ENCODE data around the gene NCKAP5. TPM values are rescaled to one million over a fixed set of nuclear protein-coding genes. Genes with fewer than 3 reads are reported as not detected.

NCKAP5 gene
- total and polyA plus RNA-seq, 2 of the 13 experiments (the other 11 are each of a cell fraction or from before 2014, with no cell fraction given), result 0.01 TPM; not detected in 1

DNA sequence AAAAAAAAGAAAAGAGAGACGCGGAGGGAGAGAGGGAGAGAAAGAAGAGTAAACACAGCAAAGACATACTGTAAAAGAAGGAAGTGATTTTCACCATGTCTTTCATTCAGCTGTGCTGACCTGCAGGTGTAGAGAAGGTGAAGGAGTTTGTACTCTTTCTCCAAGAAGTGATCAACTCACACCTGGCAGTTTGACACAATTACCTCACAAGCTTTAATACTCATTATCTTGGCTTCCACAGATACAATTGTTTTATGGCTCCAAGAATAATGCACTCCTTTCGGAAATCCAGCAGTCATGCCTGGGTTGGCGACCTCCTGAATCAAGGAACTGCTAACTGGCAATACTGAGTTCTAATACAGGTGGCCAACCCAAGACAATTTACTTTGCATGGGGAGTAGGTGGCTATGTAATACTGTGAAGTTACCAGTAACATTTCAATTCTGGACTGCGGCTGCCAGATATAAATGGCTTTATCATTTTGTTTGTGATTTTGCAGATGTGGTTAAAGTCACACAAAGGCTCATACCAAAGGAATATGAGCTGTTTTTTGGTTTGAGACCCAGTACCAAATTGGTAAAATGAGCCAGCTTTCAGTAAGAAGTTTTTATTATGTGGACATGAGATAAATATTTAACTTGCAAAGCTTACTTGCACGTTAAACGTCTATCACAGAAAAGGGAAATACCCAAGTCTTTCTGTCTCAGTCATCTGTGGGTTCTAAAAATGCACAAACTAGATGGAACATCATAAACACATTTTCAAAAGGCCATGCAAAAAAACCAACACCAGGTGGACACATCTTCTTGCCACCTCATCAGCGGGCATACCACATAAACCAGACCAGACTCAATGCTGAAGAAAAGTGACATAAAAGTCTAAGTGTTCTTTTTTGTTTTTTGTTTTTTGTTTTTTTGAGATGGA, 69.3 kb downstream of the NCKAP5 start:
- in situ Hi-C loops (cut with HindIII; ENCODE audit: extremely low pct_ligation_motif_present, low pct_unique_long_range_greater_than_20kb), result no loop called here
- Histone ChIP-seq H3K9ac (ENCODE audit: insufficient read depth, low read depth, low read length) (no peak overlapping the region), H3K27me3 (ENCODE audit: control insufficient read depth in 1 of 2, insufficient read depth in 2 of 2, low read length in 2 of 2) (peaks cover 0 to 3% of the 10 kb centered on the region in 2 experiments; a peak in 1 of 5 replicates), H3K4me2 (ENCODE audit: low read depth, low read length) (no peak overlapping the region), H2AFZ (ENCODE audit: low read length) (no peak overlapping the region), H3K79me2 (ENCODE audit: insufficient read depth, low read length) (no peaks in the 10 kb centered on the region), H4K20me1 (ENCODE audit: insufficient read depth, low read length) (no peaks in the 10 kb centered on the region), H3K9me3 (ENCODE audit: low read length) (no peaks in the 10 kb centered on the region), H3K4me1 (ENCODE audit: insufficient read depth, low read length) (no peaks in the 10 kb centered on the region), H3K4me3 (replicated peaks in 1 of 3; ENCODE audit: insufficient read depth in 1 of 3, low read depth in 2 of 3, low read length in 3 of 3) (no peak overlapping the region), H3K36me3 (replicated peaks in 1 of 2; ENCODE audit: control insufficient read depth in 1 of 2, insufficient read depth in 2 of 2, low read length in 2 of 2) (no peaks in the 10 kb centered on the region), H3K27ac (ENCODE audit: extremely low read length, insufficient read depth, low read length) (no peak overlapping the region)
- ChIA-PET POLR2A (no interaction called here), CTCF (ENCODE audit: low intra/inter-chr PET ratio, low total read pairs) (no interaction called here)
- 28% methylated on average over 8 of the region's 8 CpGs for WGBS (ENCODE audit: low lambda C conversion rate)
- DNase-seq (ENCODE audit: low spot score), result no peak
- TF ChIP-seq BRF2 (CRISPR knock-in tag; IDR thresholded peaks at IDR 0.05) (no peak), ZNF20 (CRISPR knock-in tag; IDR thresholded peaks at IDR 0.05) (no peak), FOXO1 (CRISPR knock-in tag; IDR thresholded peaks at IDR 0.05) (no peak), ZFAT (CRISPR knock-in tag; conservative IDR thresholded peaks at IDR 0.05) (no peak), U2AF2 (IDR thresholded peaks at IDR 0.05; ENCODE audit: low read depth, low read length) (no peak), RCOR2 (CRISPR knock-in tag; IDR thresholded peaks at IDR 0.05) (no peak), ZNF124 (CRISPR knock-in tag; IDR thresholded peaks at IDR 0.05) (no peak), ZNF7 (CRISPR knock-in tag; IDR thresholded peaks at IDR 0.05) (no peak), ZNF883 (CRISPR knock-in tag; IDR thresholded peaks at IDR 0.05; ENCODE audit: not compliant biosample characterization) (no peak)
- intact Hi-C loops (cut with micrococcal nuclease; ENCODE audit: unreplicated experiment), result no loop called here
- no TSS peak for BruUV-seq (replicated peaks)
- FAIRE-seq, result no peak
- ATAC-seq, result no peak

All from HepG2 (cell line).